ENCODE measurements around the gene PLOD3.
"Not testable (repeated sequence)": the region's sequence is repeated elsewhere in the genome, so short reads cannot be mapped to it uniquely, and the experiment has no call there.

Gene PLOD3

GRCh38 chr7:101208794-101209193 is 8.6 kb downstream of the PLOD3 start:
- DNase-seq = no peak

- DNase-seq = no peak
These were observed 9.9 kb downstream of the PLOD3 start for GRCh38 chr7:101207459-101207858.

GRCh38 chr7:101206665-101207042 is 10.7 kb downstream of the PLOD3 start:
- no peak for DNase-seq

- no peak for DNase-seq
These were observed 11.3 kb downstream of the PLOD3 start for GRCh38 chr7:101205901-101206664.

GRCh38 chr7:101203740-101204738 is 13.3 kb downstream of the PLOD3 start:
- DNase-seq = not testable (repeated sequence)

- DNase-seq = no peak
These were observed 14.8 kb downstream of the PLOD3 start for GRCh38 chr7:101202603-101202918.

GRCh38 chr7:101201695-101202602 is 15.4 kb downstream of the PLOD3 start:
- DNase-seq = no peak

- no peak for DNase-seq
These were observed 16.4 kb downstream of the PLOD3 start, which contains the start of gene MOGAT3 for GRCh38 chr7:101200862-101201599. Gene MOGAT3 (minus strand): TSS chr7:101201036. CDS start chr7:101200854, 182 bp downstream.

GRCh38 chr7:101200504-101200861 is 16.9 kb downstream of the PLOD3 start:
- no peak for DNase-seq

- not testable (repeated sequence) for DNase-seq
These were observed 17.9 kb downstream of the PLOD3 start for GRCh38 chr7:101199522-101199921.

GRCh38 chr7:101198476-101198875 is 18.9 kb downstream of the PLOD3 start:
- DNase-seq = no peak

- no peak for DNase-seq
These were observed 19.4 kb downstream of the PLOD3 start for GRCh38 chr7:101197991-101198390.

GRCh38 chr7:101195884-101196283 is 21.5 kb downstream of the PLOD3 start:
- no peak for DNase-seq

- no peak for DNase-seq
These were observed 28.3 kb downstream of the PLOD3 start for GRCh38 chr7:101189109-101189508.

- no peak for DNase-seq
These were observed 30.4 kb downstream of the PLOD3 start for GRCh38 chr7:101186844-101187428.

- DNase-seq = no peak
These were observed 31.2 kb downstream of the PLOD3 start for GRCh38 chr7:101186194-101186593.

GRCh38 chr7:101185258-101185839 is 32.0 kb downstream of the PLOD3 start:
- DNase-seq = no peak

GRCh38 chr7:101180130-101180755 is 37.1 kb downstream of the PLOD3 start, which contains the start of gene NAT16:
Gene NAT16 (minus strand): TSS chr7:101180293. CDS start chr7:101174807, 5,486 bp downstream.
- DNase-seq = no peak

GRCh38 chr7:101179713-101180112 is 37.7 kb downstream of the PLOD3 start:
- no peak for DNase-seq

GRCh38 chr7:101179117-101179516 is 38.3 kb downstream of the PLOD3 start:
- no peak for DNase-seq

GRCh38 chr7:101177644-101178043 is 39.7 kb downstream of the PLOD3 start:
- DNase-seq = no peak
